Adrenal gland (tissue), 12 donors: ENCODE results near the gene CPXM2. TPM values are rescaled to one million over a fixed set of nuclear protein-coding genes. Genes with fewer than 3 reads are reported as not detected.

Experiments used
- DNase-seq, 7 donors: peaks; one replicate each; pipeline ENCODE4 v3.0.0-alpha.2; 2019 to 2020
- H3K27ac ChIP-seq, 5 donors: fragments of 200-600 bp; sonication (generic) in 4 of 5; 1 replicate in 3 of 5; 2 replicates in 2 of 5; pipeline versions ENCODE4 v1.5.1 to v1.8.0; 2016 to 2020; ENCODE audit warnings: mild to moderate bottlenecking in 1 of 5
- H3K27me3 ChIP-seq: fragments of 200-600 bp; 2 replicates; pipeline ENCODE4 v1.8.0; 2021
- H3K36me3 ChIP-seq, 2 donors: fragments of 200-600 bp; replicated peaks in 1 of 2; 1 replicate in 1 of 2; 2 replicates in 1 of 2; pipeline versions ENCODE4 v1.5.1 to v1.8.0; 2018 to 2022
- H3K4me1 ChIP-seq, 2 donors: fragments of 200-600 bp; replicated peaks in 1 of 2; 1 replicate in 1 of 2; 2 replicates in 1 of 2; pipeline versions ENCODE4 v1.5.1 to v1.8.0; 2018 to 2021
- H3K4me3 ChIP-seq, 4 donors: fragments of 200-600 bp; sonication (generic) in 3 of 4; one replicate each; pipeline ENCODE4 v1.5.1; 2016 to 2018
- H3K9me3 ChIP-seq, 3 donors: fragments of 200-600 bp; sonication (generic) in 1 of 3; replicated peaks in 1 of 3; 1 replicate in 2 of 3; 2 replicates in 1 of 3; pipeline versions ENCODE4 v1.5.1 to v1.8.0; 2016 to 2021
- CTCF ChIP-seq, 6 experiments: fragments of 450-650 bp in 4 of 6; fragments of 200-600 bp in 2 of 6; sonication (generic) in 1 of 6; IDR thresholded peaks; 1 replicate in 5 of 6; 2 replicates in 1 of 6; pipeline versions ENCODE4 v1.5.1 to v1.8.0; 2016 to 2021; ENCODE audit warnings: antibody characterized with exemption in 6 of 6, mild to moderate bottlenecking in 2 of 6, moderate library complexity in 1 of 6
- POLR2A ChIP-seq, 2 donors: fragments of 450-650 bp; IDR thresholded peaks; one replicate each; pipeline ENCODE4 v1.6.1; 2017; ENCODE audit warnings: antibody characterized with exemption in 2 of 2, mild to moderate bottlenecking in 2 of 2, moderate library complexity in 1 of 2
- WGBS, 4 donors: extraction: QIAGEN DNeasy Blood & Tissue Kit in 2 of 4; methylation state at CpG; one replicate each; pipeline versions ENCODE4 v1.1.5 to v1.1.7; 2013 to 2017; 5-methylcytosine and 5-hydroxymethylcytosine counted together
- intact Hi-C, 2 donors: fragments of 100-400 bp; cut with DNase I; formaldehyde crosslinking; loops; one replicate each; pipeline versions ENCODE4 v1.14.1 to v1.15.0; 2022 to 2023
- polyA plus RNA-seq, 3 donors: library from polyadenylated mRNA; stranded (reverse); fragments of 200-250 nt in 2 of 3; fragments of 350-450 nt in 1 of 3; fragmentation: Illumina TruSeq in 1 of 3; extraction: RNeasy Lipid Tissue Mini Kit (QIAGEN cat#74804) in 1 of 3; gene quantifications; one replicate each; pipeline ENCODE4 v1.2.3, GENCODE V29; 2013 to 2014
- total RNA-seq, 9 donors: library from RNA; depleted of rRNA in 4 of 9; stranded (reverse); fragments of >200 nt in 4 of 9; fragments of 120-200 nt in 1 of 9; fragmentation: NEBNext Ultra II Directional in 1 of 9; extraction: Animal tissue kit (Norgen Biotek cat#: 25700) in 1 of 9; gene quantifications; one replicate each; pipeline versions ENCODE4 v1.1.0 to v1.2.4, GENCODE V29; 2013 to 2023
- donor health status: healthy with polysubstance abuse.
- donor health status: Bipolar disorder and iron deficiency.
- donor health status: DM: yes; HTN: yes; CAD: no.
- donor health status: DM: no; HTN: no; CAD: no.
- donor health status: DM: no; HTN: no; CAD: no.
- donor health status: DM: yes; HTN: yes; CAD: no.

CPXM2 gene
- total and polyA plus RNA-seq, 12 donors = 0.17 to 10.8 (median 4.3) TPM

- WGBS, 4 donors = 93 to 100% (median 95%) methylated on average over 2 of the region's 2 CpGs
- H3K4me3 ChIP-seq = no peak overlapping the region
- DNase-seq = no peak
- no peak for TF ChIP-seq POLR2A (IDR thresholded peaks at IDR 0.05)
- TF ChIP-seq CTCF (IDR thresholded peaks at IDR 0.05) = no peak
- no peaks in the 10 kb centered on the region for H3K9me3 ChIP-seq
- intact Hi-C loops = no loop called here
- H3K27ac ChIP-seq = no peak overlapping the region
- no peaks in the 10 kb centered on the region for H3K4me1 ChIP-seq
- no peaks in the 10 kb centered on the region for H3K36me3 ChIP-seq
- no peaks in the 10 kb centered on the region for H3K27me3 ChIP-seq
Observed at GRCh38 chr10:123935680-123936079, 44.1 kb upstream of the CPXM2 start.

- intact Hi-C loops = no loop called here
- 50 to 67% (median 57%) methylated on average over 4 of the region's 4 CpGs for WGBS, 4 donors
- Histone ChIP-seq H3K27me3 (no peaks in the 10 kb centered on the region), H3K4me3 (no peak overlapping the region), H3K36me3 (no peaks in the 10 kb centered on the region), H3K27ac (no peak overlapping the region), H3K9me3 (no peaks in the 10 kb centered on the region), H3K4me1 (no peaks in the 10 kb centered on the region)
- DNase-seq = no peak
- TF ChIP-seq POLR2A (IDR thresholded peaks at IDR 0.05) (no peak), CTCF (IDR thresholded peaks at IDR 0.05) (no peak)
Observed at GRCh38 chr10:123934846-123935245, 43.2 kb upstream of the CPXM2 start.

GRCh38 chr10:123930340-123931001 lies 38.9 kb upstream of the CPXM2 start:
- Histone ChIP-seq H3K4me1 (no peaks in the 10 kb centered on the region), H3K27ac (no peak overlapping the region), H3K4me3 (no peak overlapping the region), H3K27me3 (peaks cover 5% of the 10 kb centered on the region), H3K36me3 (no peaks in the 10 kb centered on the region), H3K9me3 (no peaks in the 10 kb centered on the region)
- TF ChIP-seq POLR2A (IDR thresholded peaks at IDR 0.05) (no peak), CTCF (IDR thresholded peaks at IDR 0.05) (no peak)
- intact Hi-C loops = no loop called here
- WGBS, 4 donors = 72 to 87% (median 75%) methylated on average over 9 of the region's 9 CpGs
- DNase-seq = peak in 1 of 7 donors; percentile 33

DNA sequence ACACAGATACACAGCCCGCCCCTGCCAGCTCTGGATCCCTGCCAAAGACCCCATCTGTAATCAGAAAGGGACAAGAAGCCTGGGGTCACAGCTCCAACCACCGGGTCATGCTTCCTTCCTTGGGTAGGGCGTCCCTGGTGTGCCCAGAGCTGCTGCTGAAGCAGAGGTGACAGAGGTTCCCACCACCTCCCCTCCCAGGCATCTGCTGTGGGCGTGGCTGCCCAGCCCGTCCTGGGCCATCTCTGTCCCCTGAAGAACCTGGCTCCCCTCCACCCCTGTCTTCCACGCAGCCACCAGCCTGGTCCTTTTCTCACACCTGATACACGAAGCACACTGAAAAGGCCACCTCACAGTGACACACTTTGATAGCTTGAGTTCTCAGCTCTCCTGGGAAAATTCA lies 38.2 kb upstream of the CPXM2 start:
- H3K27ac ChIP-seq = no peak overlapping the region
- H3K4me3 ChIP-seq = no peak overlapping the region
- H3K4me1 ChIP-seq = no peaks in the 10 kb centered on the region
- WGBS, 4 donors = 67 to 80% (median 71%) methylated on average over 2 to 7 of the region's 7 CpGs
- H3K36me3 ChIP-seq = no peaks in the 10 kb centered on the region
- H3K27me3 ChIP-seq = peaks cover 5% of the 10 kb centered on the region
- H3K9me3 ChIP-seq = no peaks in the 10 kb centered on the region
- intact Hi-C loops = no loop called here
- peak in 1 of 7 donors; percentile 2 for DNase-seq
- TF ChIP-seq CTCF (IDR thresholded peaks at IDR 0.05) = no peak
- TF ChIP-seq POLR2A (IDR thresholded peaks at IDR 0.05) = no peak
